ENCODE results near the gene TAGLN3. TPM values are rescaled to one million over a fixed set of nuclear protein-coding genes. Genes with fewer than 3 reads are reported as not detected.

The TAGLN3 gene
- total and polyA plus RNA-seq, 2 of the 13 experiments (the other 11 are each of a cell fraction or from before 2014, with no cell fraction given) = 0.51 to 0.91 TPM

GRCh38 chr3:111981457-111981763, 17.3 kb upstream of the TAGLN3 start (continued):
- TF ChIP-seq SKIL (CRISPR knock-in tag; IDR thresholded peaks at IDR 0.05; ENCODE audit: borderline replicate concordance) (no peak), MLLT10 (CRISPR knock-in tag; IDR thresholded peaks at IDR 0.05) (no peak), E2F5 (CRISPR knock-in tag; conservative IDR thresholded peaks at IDR 0.05) (no peak), ZNF773 (CRISPR knock-in tag; IDR thresholded peaks at IDR 0.05; ENCODE audit: borderline replicate concordance) (no peak)

DNA sequence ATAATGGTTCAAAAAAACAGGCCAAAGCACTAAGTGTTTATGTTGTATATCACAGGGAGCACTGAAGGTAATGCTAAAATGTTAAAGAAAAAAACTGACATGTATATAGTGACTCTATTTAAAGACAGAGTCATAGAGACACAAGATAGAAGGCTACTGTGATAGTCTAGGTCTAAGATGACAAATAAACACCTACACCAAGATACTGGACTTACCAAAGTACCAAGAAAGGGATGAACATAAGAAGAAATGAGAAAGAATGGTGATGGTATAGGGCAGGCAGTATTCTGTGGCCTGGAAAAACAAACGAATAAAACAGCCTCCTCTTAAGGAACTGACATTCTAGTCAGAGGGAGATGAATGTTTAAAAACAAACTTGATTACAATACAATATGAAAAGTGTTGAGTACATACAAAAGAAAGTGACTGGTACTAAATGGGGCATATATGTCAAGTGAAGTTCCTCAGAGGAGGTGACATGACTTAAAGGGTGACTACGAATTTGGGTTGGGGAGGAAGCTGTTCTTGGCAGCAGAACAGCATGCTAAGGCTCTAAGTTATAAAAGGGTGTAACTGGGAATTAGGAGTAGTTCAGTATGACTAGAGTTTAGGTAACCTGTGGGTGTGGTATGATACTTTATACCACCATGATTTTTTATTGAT, 14.0 kb upstream of the TAGLN3 start:
- ATAC-seq (no peak), DNase-seq (ENCODE audit: low spot score) (no peak), FAIRE-seq (no peak)
- WGBS (ENCODE audit: low lambda C conversion rate) = 94% methylated on average over 2 of the region's 2 CpGs
- Histone ChIP-seq H3K79me2 (ENCODE audit: insufficient read depth, low read length) (peaks cover 33% of the 10 kb centered on the region), H2AFZ (ENCODE audit: low read length) (no peak overlapping the region), H3K27ac (ENCODE audit: extremely low read length, insufficient read depth, low read length) (no peak overlapping the region), H4K20me1 (ENCODE audit: insufficient read depth, low read length) (peaks cover 4% of the 10 kb centered on the region; the same call in 1 of the 2 replicates), H3K27me3 (ENCODE audit: control insufficient read depth in 1 of 2, insufficient read depth in 2 of 2, low read length in 2 of 2) (no peaks in the 10 kb centered on the region), H3K9me3 (ENCODE audit: low read length) (no peaks in the 10 kb centered on the region), H3K4me3 (replicated peaks in 1 of 3; ENCODE audit: insufficient read depth in 1 of 3, low read depth in 2 of 3, low read length in 3 of 3) (no peak overlapping the region), H3K9ac (ENCODE audit: insufficient read depth, low read depth, low read length) (no peak overlapping the region), H3K36me3 (replicated peaks in 1 of 2; ENCODE audit: control insufficient read depth in 1 of 2, insufficient read depth in 2 of 2, low read length in 2 of 2) (peaks cover 4 to 25% of the 10 kb centered on the region in 2 experiments; a peak in 3 of 5 replicates), H3K4me2 (ENCODE audit: low read depth, low read length) (no peak overlapping the region), H3K4me1 (ENCODE audit: insufficient read depth, low read length) (peaks cover 23% of the 10 kb centered on the region)
- in situ Hi-C loops (cut with HindIII; ENCODE audit: extremely low pct_ligation_motif_present, low pct_unique_long_range_greater_than_20kb) (no loop called here), intact Hi-C loops (cut with micrococcal nuclease; ENCODE audit: unreplicated experiment) (no loop called here)
- CTCF ChIA-PET (ENCODE audit: low intra/inter-chr PET ratio, low total read pairs) = no interaction called here
- no TSS peak for BruUV-seq (replicated peaks)
- POLR2A ChIA-PET = no interaction called here
- TF ChIP-seq ZNF674 (CRISPR knock-in tag; IDR thresholded peaks at IDR 0.05; ENCODE audit: low read depth) (no peak), ZC3H13 (CRISPR knock-in tag; IDR thresholded peaks at IDR 0.05) (no peak), HMGXB4 (CRISPR knock-in tag; IDR thresholded peaks at IDR 0.05; ENCODE audit: borderline replicate concordance in 1 of 2, low read depth in 1 of 2) (no peak), HNRNPH1 (optimal IDR thresholded peaks at IDR 0.05; ENCODE audit: low read depth, low read length) (no peak), CBX5 (CRISPR knock-in tag; IDR thresholded peaks at IDR 0.05; ENCODE audit: borderline replicate concordance) (no peak), ZNF180 (CRISPR knock-in tag; IDR thresholded peaks at IDR 0.05; ENCODE audit: borderline replicate concordance, low read depth) (no peak), TMF1 (CRISPR knock-in tag; IDR thresholded peaks at IDR 0.05; ENCODE audit: low read depth) (no peak), ZNF274 (CRISPR knock-in tag; IDR thresholded peaks at IDR 0.05) (no peak), ELK4 (CRISPR knock-in tag; IDR thresholded peaks at IDR 0.05; ENCODE audit: borderline replicate concordance) (no peak), ZNF143 (CRISPR knock-in tag; IDR thresholded peaks at IDR 0.05) (no peak)
- TF ChIP-seq, protein P1, sequence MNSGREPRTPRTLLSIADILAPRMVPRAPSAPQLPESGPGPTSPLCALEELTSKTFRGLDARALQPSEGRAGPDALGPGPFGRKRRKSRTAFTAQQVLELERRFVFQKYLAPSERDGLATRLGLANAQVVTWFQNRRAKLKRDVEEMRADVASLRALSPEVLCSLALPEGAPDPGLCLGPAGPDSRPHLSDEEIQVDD (CRISPR knock-in tag; IDR thresholded peaks at IDR 0.05; ENCODE audit: borderline replicate concordance) = no peak
